Caco-2 (cell line): Measurements from ENCODE around the gene UQCC2. TPM values are rescaled to one million over a fixed set of nuclear protein-coding genes. Genes with fewer than 3 reads are reported as not detected.

ENCODE experiments used
- BruUV-seq: library from RNA; stranded (reverse); fragments of 400-500 nt; replicated peaks from 2 replicates; lab custom pipeline; 2021; lab: Mats Ljungman, UMichigan
- CTCF ChIA-PET: fragments of 300-600 bp; sonication (Branson Sonifier 250); formaldehyde crosslinking; loops from one replicate; lab custom pipeline; 2022; ENCODE audit warnings: antibody characterized with exemption; lab: Charles Lee
- POLR2A ChIA-PET: fragments of 300-600 bp; sonication (Branson Sonifier 250); formaldehyde crosslinking; loops from one replicate; lab custom pipeline; 2022; ENCODE audit warnings: antibody characterized with exemption; lab: Charles Lee
- DNase-seq, 2 experiments: peaks; one replicate each; pipeline versions ENCODE4 v3.0.0 to v3.0.0-alpha.2; 2020 to 2022
- H3K27me3 ChIP-seq: replicated peaks from 2 replicates; pipeline ENCODE4 v1.6.0; 2011; ENCODE audit warnings: low read length; ENCODE audit not compliant: control insufficient read depth, insufficient read depth
- H3K36me3 ChIP-seq: 2 replicates; pipeline ENCODE4 v1.5.1; 2011; ENCODE audit warnings: low read length; ENCODE audit not compliant: control insufficient read depth, insufficient read depth
- H3K4me1 ChIP-seq: fragments of 250-450 bp; sonication (Bioruptor Pico); 2 replicates; pipeline ENCODE4 v1.5.1; 2020; ENCODE audit warnings: mild to moderate bottlenecking
- H3K4me3 ChIP-seq: 2 replicates; pipeline ENCODE4 v1.5.1; 2011; ENCODE audit warnings: low read depth, mild to moderate bottlenecking, control low read depth, low read length
- H3K9me3 ChIP-seq: fragments of 250-450 bp; sonication (Bioruptor Pico); 2 replicates; pipeline ENCODE4 v1.5.1; 2020; ENCODE audit warnings: mild to moderate bottlenecking, moderate library complexity
- H3K27ac Mint-ChIP-seq: one replicate; pipeline ENCODE4 v1.8.0; 2022; ENCODE audit warnings: mixed read lengths; ENCODE audit not compliant: unreplicated experiment
- H3K27me3 Mint-ChIP-seq: one replicate; pipeline ENCODE4 v1.8.0; 2022; ENCODE audit warnings: mixed read lengths; ENCODE audit not compliant: insufficient read depth, unreplicated experiment
- H3K36me3 Mint-ChIP-seq: one replicate; pipeline ENCODE4 v1.8.0; 2022; ENCODE audit warnings: mild to moderate bottlenecking, mixed read lengths; ENCODE audit not compliant: insufficient read depth, unreplicated experiment
- H3K4me1 Mint-ChIP-seq: one replicate; pipeline ENCODE4 v1.8.0; 2022; ENCODE audit warnings: low read depth, mixed read lengths; ENCODE audit not compliant: unreplicated experiment
- H3K4me3 Mint-ChIP-seq: one replicate; pipeline ENCODE4 v1.8.0; 2022; ENCODE audit warnings: mild to moderate bottlenecking, moderate library complexity, mixed read lengths; ENCODE audit not compliant: unreplicated experiment
- H3K9me3 Mint-ChIP-seq: one replicate; pipeline ENCODE4 v1.8.0; 2022; ENCODE audit warnings: mixed read lengths; ENCODE audit not compliant: unreplicated experiment
- CTCF ChIP-seq, 2 experiments: fragments of 200-600 bp in 1 of 2; IDR thresholded peaks; 1 replicate in 1 of 2; 2 replicates in 1 of 2; pipeline versions ENCODE4 v1.5.1 to v1.8.0; 2011 to 2022; ENCODE audit warnings: antibody characterized with exemption in 1 of 2, control low read depth in 1 of 2, inconsistent platforms in 1 of 2, low read depth in 1 of 2, low read length in 1 of 2, mild to moderate bottlenecking in 1 of 2, moderate library complexity in 1 of 2; ENCODE audit not compliant: insufficient read depth in 1 of 2, severe bottlenecking in 1 of 2, unreplicated experiment in 1 of 2
- intact Hi-C: fragments of 100-400 bp; cut with micrococcal nuclease; formaldehyde crosslinking; loops from one replicate; pipeline ENCODE4 v1.10.0; 2022; ENCODE audit not compliant: unreplicated experiment
- total RNA-seq: library from RNA; stranded (reverse); gene quantifications from 2 replicates; pipeline ENCODE4 v1.2.3, GENCODE V29; 2022

UQCC2 gene
- total RNA-seq, 1 experiment from 2014 or later = 122 TPM

GRCh38 chr6:33689879-33690278, 21.6 kb downstream of the UQCC2 start:
- H3K36me3 ChIP-seq = peaks cover 7% of the 10 kb centered on the region
- H3K27me3 ChIP-seq = no peaks in the 10 kb centered on the region
- TF ChIP-seq CTCF (IDR thresholded peaks at IDR 0.05; ENCODE audit: insufficient read depth in 1 of 2, low read depth in 1 of 2, low read length in 1 of 2, severe bottlenecking in 1 of 2, unreplicated experiment in 1 of 2) = no peak
- CTCF ChIA-PET = no interaction called here
- no TSS peak for BruUV-seq
- H3K27me3 Mint-ChIP-seq = no peaks in the 10 kb centered on the region
- peaks cover 8% of the 10 kb centered on the region for H3K4me1 ChIP-seq
- H3K4me3 Mint-ChIP-seq = no peak overlapping the region
- no peak overlapping the region for H3K27ac Mint-ChIP-seq
- H3K9me3 Mint-ChIP-seq = no peaks in the 10 kb centered on the region
- H3K36me3 Mint-ChIP-seq = peaks cover 54% of the 10 kb centered on the region
- intact Hi-C loops = no loop called here
- H3K9me3 ChIP-seq = no peaks in the 10 kb centered on the region
- POLR2A ChIA-PET = no interaction called here
- no peak overlapping the region for H3K4me3 ChIP-seq
- no peak for DNase-seq
- peaks cover 8% of the 10 kb centered on the region for H3K4me1 Mint-ChIP-seq

- peaks cover 54% of the 10 kb centered on the region for H3K36me3 Mint-ChIP-seq
- no peaks in the 10 kb centered on the region for H3K27me3 Mint-ChIP-seq
- H3K27me3 ChIP-seq = no peaks in the 10 kb centered on the region
- H3K4me3 ChIP-seq = no peak overlapping the region
- TF ChIP-seq CTCF (IDR thresholded peaks at IDR 0.05; ENCODE audit: insufficient read depth in 1 of 2, low read depth in 1 of 2, low read length in 1 of 2, severe bottlenecking in 1 of 2, unreplicated experiment in 1 of 2) = no peak
- H3K9me3 ChIP-seq = no peaks in the 10 kb centered on the region
- DNase-seq = no peak
- no peak overlapping the region for H3K27ac Mint-ChIP-seq
- CTCF ChIA-PET = no interaction called here
- H3K36me3 ChIP-seq = peaks cover 7% of the 10 kb centered on the region
- POLR2A ChIA-PET = no interaction called here
- H3K9me3 Mint-ChIP-seq = no peaks in the 10 kb centered on the region
- H3K4me3 Mint-ChIP-seq = no peak overlapping the region
- peaks cover 8% of the 10 kb centered on the region for H3K4me1 ChIP-seq
- BruUV-seq = no TSS peak
- intact Hi-C loops = no loop called here
- peaks cover 8% of the 10 kb centered on the region for H3K4me1 Mint-ChIP-seq
Measured at GRCh38 chr6:33689148-33689494, 22.4 kb downstream of the UQCC2 start.

GRCh38 chr6:33688451-33689147, 22.9 kb downstream of the UQCC2 start:
- DNase-seq = no peak
- H3K9me3 ChIP-seq = no peaks in the 10 kb centered on the region
- Mint-ChIP-seq H3K36me3 (peaks cover 49% of the 10 kb centered on the region), H3K27ac (no peak overlapping the region), H3K4me3 (no peak overlapping the region), H3K4me1 (peaks cover 8% of the 10 kb centered on the region), H3K9me3 (no peaks in the 10 kb centered on the region), H3K27me3 (no peaks in the 10 kb centered on the region)
- peaks cover 8% of the 10 kb centered on the region for H3K4me1 ChIP-seq
- H3K36me3 ChIP-seq = peaks cover 6% of the 10 kb centered on the region
- intact Hi-C loops = no loop called here
- no peaks in the 10 kb centered on the region for H3K27me3 ChIP-seq
- TF ChIP-seq CTCF (IDR thresholded peaks at IDR 0.05; ENCODE audit: insufficient read depth in 1 of 2, low read depth in 1 of 2, low read length in 1 of 2, severe bottlenecking in 1 of 2, unreplicated experiment in 1 of 2) = no peak
- no TSS peak for BruUV-seq
- H3K4me3 ChIP-seq = no peak overlapping the region
- CTCF ChIA-PET = no interaction called here
- POLR2A ChIA-PET = no interaction called here
